WI38 (cell line): ENCODE data around the gene ARHGEF2.

Experiments used
- H3K4me3 ChIP-seq: 2 replicates; pipeline ENCODE4 v1.5.1; 2011; ENCODE audit warnings: low read depth, mild to moderate bottlenecking, control low read depth, low read length
- TF ChIP-seq, protein P1 (sequence below): IDR thresholded peaks from 2 replicates; pipeline ENCODE4 v1.5.1; 2012; ENCODE audit warnings: low read depth, mild to moderate bottlenecking, control low read depth, low read length

The ARHGEF2 gene

DNA sequence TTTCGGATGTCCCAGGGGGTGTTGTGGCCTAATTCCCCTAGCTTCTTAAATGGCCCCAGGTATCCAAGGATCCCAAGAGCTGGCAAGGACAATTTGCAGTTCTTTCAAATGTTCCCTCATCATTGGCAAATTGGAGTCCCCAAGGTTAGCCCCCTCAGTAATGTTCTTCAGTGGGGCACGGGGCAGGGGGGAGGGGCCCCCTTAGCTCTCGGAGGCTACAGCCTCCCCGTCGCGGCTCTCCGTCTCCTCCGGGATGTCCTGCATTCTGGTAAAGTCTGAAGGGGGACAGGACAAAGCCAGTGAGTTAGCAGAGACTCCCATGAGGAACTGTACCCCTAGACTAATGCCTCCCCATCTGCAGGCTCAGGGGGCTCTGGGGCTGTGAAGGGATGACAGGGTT, 30.6 kb downstream of the ARHGEF2 start:
- TF ChIP-seq, protein P1, sequence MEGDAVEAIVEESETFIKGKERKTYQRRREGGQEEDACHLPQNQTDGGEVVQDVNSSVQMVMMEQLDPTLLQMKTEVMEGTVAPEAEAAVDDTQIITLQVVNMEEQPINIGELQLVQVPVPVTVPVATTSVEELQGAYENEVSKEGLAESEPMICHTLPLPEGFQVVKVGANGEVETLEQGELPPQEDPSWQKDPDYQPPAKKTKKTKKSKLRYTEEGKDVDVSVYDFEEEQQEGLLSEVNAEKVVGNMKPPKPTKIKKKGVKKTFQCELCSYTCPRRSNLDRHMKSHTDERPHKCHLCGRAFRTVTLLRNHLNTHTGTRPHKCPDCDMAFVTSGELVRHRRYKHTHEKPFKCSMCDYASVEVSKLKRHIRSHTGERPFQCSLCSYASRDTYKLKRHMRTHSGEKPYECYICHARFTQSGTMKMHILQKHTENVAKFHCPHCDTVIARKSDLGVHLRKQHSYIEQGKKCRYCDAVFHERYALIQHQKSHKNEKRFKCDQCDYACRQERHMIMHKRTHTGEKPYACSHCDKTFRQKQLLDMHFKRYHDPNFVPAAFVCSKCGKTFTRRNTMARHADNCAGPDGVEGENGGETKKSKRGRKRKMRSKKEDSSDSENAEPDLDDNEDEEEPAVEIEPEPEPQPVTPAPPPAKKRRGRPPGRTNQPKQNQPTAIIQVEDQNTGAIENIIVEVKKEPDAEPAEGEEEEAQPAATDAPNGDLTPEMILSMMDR = no peak
- no peak overlapping the region for H3K4me3 ChIP-seq

DNA sequence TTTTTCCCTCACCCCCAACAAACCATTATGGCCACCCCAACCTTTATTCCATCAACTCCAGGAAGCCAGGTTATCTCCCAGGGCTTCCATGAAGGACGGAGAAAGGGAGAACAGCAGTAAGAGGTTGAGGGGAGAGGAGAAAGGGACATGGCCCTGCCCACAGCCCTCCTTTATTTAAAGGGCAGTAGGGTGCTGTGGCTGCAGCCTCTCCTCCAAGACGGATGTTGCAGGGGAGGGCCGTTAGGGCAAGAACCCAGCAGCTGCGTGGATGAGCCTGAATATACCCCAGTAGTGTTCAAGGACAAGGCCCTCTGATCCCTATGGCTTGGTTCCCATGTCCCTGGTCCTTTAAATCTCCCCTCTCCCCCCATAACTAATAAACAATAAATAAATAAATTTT, 31.1 kb downstream of the ARHGEF2 start:
- no peak overlapping the region for H3K4me3 ChIP-seq
- TF ChIP-seq, protein P1 = no peak

DNA sequence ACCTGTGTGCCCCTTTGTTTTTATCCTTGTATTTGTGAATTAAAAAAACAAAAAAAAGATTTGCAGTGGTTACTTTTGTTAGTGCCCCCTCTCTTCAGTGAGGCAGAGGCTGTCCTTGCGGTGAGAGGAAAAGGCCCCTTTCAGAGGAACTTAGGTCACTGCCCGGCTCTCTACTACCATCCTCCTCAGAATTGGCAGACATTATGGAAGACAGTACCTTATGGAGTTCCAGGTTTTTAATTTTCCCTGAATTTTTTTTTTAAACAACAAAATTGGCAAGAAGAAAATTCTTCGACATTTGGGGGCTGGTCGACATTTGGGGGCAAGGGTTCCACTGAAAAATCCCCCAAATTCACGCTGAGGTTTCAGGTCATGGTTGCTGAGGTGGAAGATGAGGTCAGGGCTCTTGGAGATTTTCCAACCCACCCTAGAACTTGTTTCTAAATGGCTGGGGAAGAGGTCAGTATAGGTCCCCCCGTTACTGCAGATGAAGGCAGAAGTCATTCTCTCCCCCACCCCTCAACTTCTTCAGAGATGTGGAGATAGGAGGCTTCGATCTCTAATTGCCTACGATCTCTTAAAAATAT, 31.6 kb downstream of the ARHGEF2 start:
- TF ChIP-seq, protein P1 = no peak
- H3K4me3 ChIP-seq = no peak overlapping the region

DNA sequence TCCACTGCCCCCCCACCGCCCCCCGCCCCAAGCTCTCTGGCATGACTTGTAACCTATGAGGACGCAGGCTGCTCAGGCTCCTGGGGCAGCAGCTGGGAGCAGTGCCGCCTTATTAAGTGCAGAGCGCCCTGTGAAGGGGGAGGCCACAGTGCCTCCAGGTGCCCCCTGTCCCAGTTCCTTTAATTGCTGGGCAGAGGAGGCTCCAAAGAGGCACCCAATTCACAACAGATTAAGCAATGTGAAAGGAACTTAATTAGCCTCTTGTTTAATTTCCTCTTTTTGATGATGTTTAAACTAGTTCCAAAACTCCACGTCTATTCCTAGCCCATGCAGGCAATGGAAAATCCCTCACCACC, 33.9 kb downstream of the ARHGEF2 start:
- H3K4me3 ChIP-seq = no peak overlapping the region
- TF ChIP-seq, protein P1 = no peak

DNA sequence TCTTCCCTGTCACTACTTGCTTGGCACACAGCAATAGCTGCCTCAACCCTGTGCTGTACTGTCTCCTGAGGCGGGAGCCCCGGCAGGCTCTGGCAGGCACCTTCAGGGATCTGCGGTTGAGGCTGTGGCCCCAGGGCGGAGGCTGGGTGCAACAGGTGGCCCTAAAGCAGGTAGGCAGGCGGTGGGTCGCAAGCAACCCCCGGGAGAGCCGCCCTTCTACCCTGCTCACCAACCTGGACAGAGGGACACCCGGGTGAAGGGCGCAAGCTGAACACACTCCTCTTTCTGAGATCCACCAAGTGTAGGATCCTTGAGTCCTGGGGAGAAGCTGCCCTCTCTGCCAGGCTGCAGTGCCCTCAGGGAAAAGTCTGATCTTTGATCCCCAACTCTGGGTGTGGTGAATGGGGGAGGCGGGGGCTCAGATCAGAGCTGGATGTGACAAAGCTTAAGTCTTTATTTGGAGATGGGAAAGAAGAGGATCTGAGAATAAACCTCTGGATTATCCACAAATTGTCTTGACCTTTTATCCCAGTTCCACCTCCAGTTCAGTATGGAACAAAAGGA, 35.7 kb downstream of the ARHGEF2 start:
- TF ChIP-seq, protein P1 = no peak
- no peak overlapping the region for H3K4me3 ChIP-seq

DNA sequence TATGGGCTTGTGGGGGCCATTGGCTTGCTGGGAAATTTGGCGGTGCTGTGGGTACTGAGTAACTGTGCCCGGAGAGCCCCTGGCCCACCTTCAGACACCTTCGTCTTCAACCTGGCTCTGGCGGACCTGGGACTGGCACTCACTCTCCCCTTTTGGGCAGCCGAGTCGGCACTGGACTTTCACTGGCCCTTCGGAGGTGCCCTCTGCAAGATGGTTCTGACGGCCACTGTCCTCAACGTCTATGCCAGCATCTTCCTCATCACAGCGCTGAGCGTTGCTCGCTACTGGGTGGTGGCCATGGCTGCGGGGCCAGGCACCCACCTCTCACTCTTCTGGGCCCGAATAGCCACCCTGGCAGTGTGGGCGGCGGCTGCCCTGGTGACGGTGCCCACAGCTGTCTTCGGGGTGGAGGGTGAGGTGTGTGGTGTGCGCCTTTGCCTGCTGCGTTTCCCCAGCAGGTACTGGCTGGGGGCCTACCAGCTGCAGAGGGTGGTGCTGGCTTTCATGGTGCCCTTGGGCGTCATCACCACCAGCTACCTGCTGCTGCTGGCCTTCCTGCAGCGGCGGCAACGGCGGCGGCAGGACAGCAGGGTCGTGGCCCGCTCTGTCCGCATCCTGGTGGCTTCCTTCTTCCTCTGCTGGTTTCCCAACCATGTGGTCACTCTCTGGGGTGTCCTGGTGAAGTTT, 36.4 kb downstream of the ARHGEF2 start:
- no peak overlapping the region for H3K4me3 ChIP-seq
- TF ChIP-seq, protein P1 = no peak
